ENCODE measurements around the gene INTS15.
A peak's percentile ranks its signal among the peaks of the same experiment; 100 is the strongest.

INTS15 gene

GRCh38 chr7:6608081-6608480 lies 18.3 kb downstream of the INTS15 start:
- Histone ChIP-seq H3K36me3 (ENCODE audit: control insufficient read depth in 1 of 2, insufficient read depth in 2 of 2, low read length in 2 of 2) (peaks cover 8 to 48% of the 10 kb centered on the region in 2 donors), H3K4me3 (ENCODE audit: low read depth in 1 of 2, low read length in 2 of 2) (no peak overlapping the region), H3K4me1 (ENCODE audit: control insufficient read depth in 1 of 2, insufficient read depth in 2 of 2, low read length in 2 of 2) (no peaks in the 10 kb centered on the region), H3K27ac (ENCODE audit: low read length) (no peak overlapping the region), H3K27me3 (ENCODE audit: low read depth, low read length) (no peaks in the 10 kb centered on the region), H3K9me3 (ENCODE audit: control insufficient read depth in 1 of 2, low read length in 2 of 2) (no peaks in the 10 kb centered on the region)

- Histone ChIP-seq H3K27me3 (ENCODE audit: low read depth, low read length) (no peaks in the 10 kb centered on the region), H3K27ac (ENCODE audit: low read length) (no peak overlapping the region), H3K4me1 (ENCODE audit: control insufficient read depth in 1 of 2, insufficient read depth in 2 of 2, low read length in 2 of 2) (no peaks in the 10 kb centered on the region), H3K4me3 (ENCODE audit: low read depth in 1 of 2, low read length in 2 of 2) (no peak overlapping the region), H3K9me3 (ENCODE audit: control insufficient read depth in 1 of 2, low read length in 2 of 2) (no peaks in the 10 kb centered on the region), H3K36me3 (ENCODE audit: control insufficient read depth in 1 of 2, insufficient read depth in 2 of 2, low read length in 2 of 2) (peaks cover 8 to 42% of the 10 kb centered on the region in 2 donors)
Measured at GRCh38 chr7:6608794-6609193, 19.0 kb downstream of the INTS15 start.

GRCh38 chr7:6612819-6613218 lies 23.0 kb downstream of the INTS15 start:
- Histone ChIP-seq H3K4me1 (ENCODE audit: control insufficient read depth in 1 of 2, insufficient read depth in 2 of 2, low read length in 2 of 2) (peaks cover 0 to 18% of the 10 kb centered on the region in 2 donors), H3K36me3 (ENCODE audit: control insufficient read depth in 1 of 2, insufficient read depth in 2 of 2, low read length in 2 of 2) (peaks cover 0 to 14% of the 10 kb centered on the region in 2 donors), H3K27ac (ENCODE audit: low read length) (no peak overlapping the region), H3K9me3 (ENCODE audit: control insufficient read depth in 1 of 2, low read length in 2 of 2) (no peaks in the 10 kb centered on the region), H3K4me3 (ENCODE audit: low read depth in 1 of 2, low read length in 2 of 2) (no peak overlapping the region), H3K27me3 (ENCODE audit: low read depth, low read length) (no peaks in the 10 kb centered on the region)

GRCh38 chr7:6613706-6614105 lies 23.9 kb downstream of the INTS15 start:
- no peak overlapping the region for H3K4me3 ChIP-seq (ENCODE audit: low read depth in 1 of 2, low read length in 2 of 2)
- peaks cover 0 to 18% of the 10 kb centered on the region in 2 donors for H3K4me1 ChIP-seq (ENCODE audit: control insufficient read depth in 1 of 2, insufficient read depth in 2 of 2, low read length in 2 of 2)
- no peak overlapping the region for H3K27ac ChIP-seq (ENCODE audit: low read length)
- H3K36me3 ChIP-seq (ENCODE audit: control insufficient read depth in 1 of 2, insufficient read depth in 2 of 2, low read length in 2 of 2) = peaks cover 0 to 6% of the 10 kb centered on the region in 2 donors
- no peaks in the 10 kb centered on the region for H3K27me3 ChIP-seq (ENCODE audit: low read depth, low read length)
- no peaks in the 10 kb centered on the region for H3K9me3 ChIP-seq (ENCODE audit: control insufficient read depth in 1 of 2, low read length in 2 of 2)

- Histone ChIP-seq H3K4me1 (ENCODE audit: control insufficient read depth in 1 of 2, insufficient read depth in 2 of 2, low read length in 2 of 2) (peaks cover 0 to 18% of the 10 kb centered on the region in 2 donors), H3K4me3 (ENCODE audit: low read depth in 1 of 2, low read length in 2 of 2) (peak within 1 kb of the TSS; percentile 44 to 87), H3K27ac (ENCODE audit: low read length) (no peak within 1 kb of the TSS), H3K36me3 (ENCODE audit: control insufficient read depth in 1 of 2, insufficient read depth in 2 of 2, low read length in 2 of 2) (peaks cover 0 to 7% of the 10 kb centered on the region in 2 donors), H3K27me3 (ENCODE audit: low read depth, low read length) (no peaks in the 10 kb centered on the region), H3K9me3 (ENCODE audit: control insufficient read depth in 1 of 2, low read length in 2 of 2) (no peaks in the 10 kb centered on the region)
Measured at GRCh38 chr7:6614953-6615722, 25.3 kb downstream of the INTS15 start, which contains the start of gene ZNF853. ZNF853 (plus strand) TSS chr7:6615610; CDS start chr7:6616175, 565 bp downstream.

- Histone ChIP-seq H3K4me3 (ENCODE audit: low read depth in 1 of 2, low read length in 2 of 2) (peak overlapping the region; percentile 21 to 87), H3K27ac (ENCODE audit: low read length) (no peak overlapping the region), H3K36me3 (ENCODE audit: control insufficient read depth in 1 of 2, insufficient read depth in 2 of 2, low read length in 2 of 2) (peaks cover 0 to 12% of the 10 kb centered on the region in 2 donors), H3K27me3 (ENCODE audit: low read depth, low read length) (no peaks in the 10 kb centered on the region), H3K4me1 (ENCODE audit: control insufficient read depth in 1 of 2, insufficient read depth in 2 of 2, low read length in 2 of 2) (peaks cover 0 to 18% of the 10 kb centered on the region in 2 donors), H3K9me3 (ENCODE audit: control insufficient read depth in 1 of 2, low read length in 2 of 2) (no peaks in the 10 kb centered on the region)
Measured at GRCh38 chr7:6615723-6616555, 26.1 kb downstream of the INTS15 start.

- H3K9me3 ChIP-seq (ENCODE audit: control insufficient read depth in 1 of 2, low read length in 2 of 2) = no peaks in the 10 kb centered on the region
- H3K27me3 ChIP-seq (ENCODE audit: low read depth, low read length) = no peaks in the 10 kb centered on the region
- H3K4me1 ChIP-seq (ENCODE audit: control insufficient read depth in 1 of 2, insufficient read depth in 2 of 2, low read length in 2 of 2) = peaks cover 0 to 18% of the 10 kb centered on the region in 2 donors
- no peak overlapping the region for H3K4me3 ChIP-seq (ENCODE audit: low read depth in 1 of 2, low read length in 2 of 2)
- peaks cover 8 to 22% of the 10 kb centered on the region in 2 donors for H3K36me3 ChIP-seq (ENCODE audit: control insufficient read depth in 1 of 2, insufficient read depth in 2 of 2, low read length in 2 of 2)
- H3K27ac ChIP-seq (ENCODE audit: low read length) = no peak overlapping the region
Measured at GRCh38 chr7:6616854-6617643, 27.2 kb downstream of the INTS15 start.

GRCh38 chr7:6618621-6619020 lies 28.8 kb downstream of the INTS15 start:
- H3K27me3 ChIP-seq (ENCODE audit: low read depth, low read length) = no peaks in the 10 kb centered on the region
- no peaks in the 10 kb centered on the region for H3K9me3 ChIP-seq (ENCODE audit: control insufficient read depth in 1 of 2, low read length in 2 of 2)
- H3K4me1 ChIP-seq (ENCODE audit: control insufficient read depth in 1 of 2, insufficient read depth in 2 of 2, low read length in 2 of 2) = peaks cover 0 to 18% of the 10 kb centered on the region in 2 donors
- peaks cover 8 to 34% of the 10 kb centered on the region in 2 donors for H3K36me3 ChIP-seq (ENCODE audit: control insufficient read depth in 1 of 2, insufficient read depth in 2 of 2, low read length in 2 of 2)
- no peak overlapping the region for H3K4me3 ChIP-seq (ENCODE audit: low read depth in 1 of 2, low read length in 2 of 2)
- no peak overlapping the region for H3K27ac ChIP-seq (ENCODE audit: low read length)

GRCh38 chr7:6619961-6620360 lies 30.1 kb downstream of the INTS15 start:
- Histone ChIP-seq H3K4me1 (ENCODE audit: control insufficient read depth in 1 of 2, insufficient read depth in 2 of 2, low read length in 2 of 2) (peaks cover 0 to 15% of the 10 kb centered on the region in 2 donors), H3K27me3 (ENCODE audit: low read depth, low read length) (no peaks in the 10 kb centered on the region), H3K4me3 (ENCODE audit: low read depth in 1 of 2, low read length in 2 of 2) (no peak overlapping the region), H3K27ac (ENCODE audit: low read length) (no peak overlapping the region), H3K9me3 (ENCODE audit: control insufficient read depth in 1 of 2, low read length in 2 of 2) (no peaks in the 10 kb centered on the region), H3K36me3 (ENCODE audit: control insufficient read depth in 1 of 2, insufficient read depth in 2 of 2, low read length in 2 of 2) (peaks cover 8 to 41% of the 10 kb centered on the region in 2 donors)

- Histone ChIP-seq H3K4me3 (ENCODE audit: low read depth in 1 of 2, low read length in 2 of 2) (no peak overlapping the region), H3K27me3 (ENCODE audit: low read depth, low read length) (no peaks in the 10 kb centered on the region), H3K27ac (ENCODE audit: low read length) (no peak overlapping the region), H3K36me3 (ENCODE audit: control insufficient read depth in 1 of 2, insufficient read depth in 2 of 2, low read length in 2 of 2) (peaks cover 8 to 41% of the 10 kb centered on the region in 2 donors), H3K9me3 (ENCODE audit: control insufficient read depth in 1 of 2, low read length in 2 of 2) (no peaks in the 10 kb centered on the region), H3K4me1 (ENCODE audit: control insufficient read depth in 1 of 2, insufficient read depth in 2 of 2, low read length in 2 of 2) (peaks cover 0 to 6% of the 10 kb centered on the region in 2 donors)
Measured at GRCh38 chr7:6621195-6622133, 31.6 kb downstream of the INTS15 start.
